Urothelium cell line (cell line): Measurements from ENCODE around the gene KSR1.
A peak's percentile ranks its signal among the peaks of the same experiment; 100 is the strongest.

Experiments used
- DNase-seq: peaks from one replicate; pipeline ENCODE4 v3.0.0; 2011; ENCODE audit warnings: low spot score, mixed read lengths
- FAIRE-seq: peaks from 2 replicates; lab custom pipeline; 2011; peaks lifted over from hg19 to GRCh38; lab: Jason Lieb, UNC

The KSR1 gene

GRCh38 chr17:27581016-27581415, 124.8 kb downstream of the KSR1 start:
- DNase-seq, result no peak
- no peak for FAIRE-seq

GRCh38 chr17:27582696-27583095, 126.4 kb downstream of the KSR1 start:
- DNase-seq (no peak), FAIRE-seq (no peak)

- FAIRE-seq (no peak), DNase-seq (no peak)
These were observed 129.0 kb downstream of the KSR1 start for GRCh38 chr17:27585153-27585681.

GRCh38 chr17:27585792-27586191, 129.5 kb downstream of the KSR1 start:
- FAIRE-seq, result no peak
- peak; percentile 31 for DNase-seq

- peak; percentile 78 for DNase-seq
These were observed 130.0 kb downstream of the KSR1 start for GRCh38 chr17:27586203-27586721.

GRCh38 chr17:27588354-27588753, 132.1 kb downstream of the KSR1 start:
- DNase-seq (no peak), FAIRE-seq (no peak)

More at GRCh38 chr17:27586203-27586721, 130.0 kb downstream of the KSR1 start:
- no peak for FAIRE-seq

GRCh38 chr17:27590864-27591263, 134.6 kb downstream of the KSR1 start:
- DNase-seq, result no peak
- no peak for FAIRE-seq

- DNase-seq (no peak), FAIRE-seq (no peak)
These were observed 135.7 kb downstream of the KSR1 start for GRCh38 chr17:27591986-27592385.

GRCh38 chr17:27593232-27593856, 137.1 kb downstream of the KSR1 start:
- FAIRE-seq (no peak), DNase-seq (no peak)

- FAIRE-seq, result no peak
- DNase-seq, result no peak
These were observed 137.6 kb downstream of the KSR1 start for GRCh38 chr17:27593857-27594255.

GRCh38 chr17:27595208-27595607, 139.0 kb downstream of the KSR1 start:
- no peak for DNase-seq

GRCh38 chr17:27596096-27596495, 139.8 kb downstream of the KSR1 start:
- FAIRE-seq (no peak), DNase-seq (no peak)

More at GRCh38 chr17:27595208-27595607, 139.0 kb downstream of the KSR1 start:
- no peak for FAIRE-seq

GRCh38 chr17:27596566-27597187, 140.4 kb downstream of the KSR1 start:
- DNase-seq (no peak), FAIRE-seq (no peak)

GRCh38 chr17:27597188-27597580, 140.9 kb downstream of the KSR1 start:
- no peak for FAIRE-seq
- no peak for DNase-seq

- FAIRE-seq (no peak), DNase-seq (no peak)
These were observed 141.6 kb downstream of the KSR1 start for GRCh38 chr17:27597783-27598320.

- FAIRE-seq, result no peak
These were observed 142.2 kb downstream of the KSR1 start for GRCh38 chr17:27598337-27599050.

GRCh38 chr17:27600471-27600870, 144.2 kb downstream of the KSR1 start:
- FAIRE-seq, result peak; percentile 70

More at GRCh38 chr17:27598337-27599050, 142.2 kb downstream of the KSR1 start:
- no peak for DNase-seq

GRCh38 chr17:27601069-27601974, 145.1 kb downstream of the KSR1 start:
- FAIRE-seq (peak; percentile 32), DNase-seq (peak; percentile 72)

More at GRCh38 chr17:27600471-27600870, 144.2 kb downstream of the KSR1 start:
- no peak for DNase-seq

GRCh38 chr17:27601975-27602302, 145.7 kb downstream of the KSR1 start:
- no peak for DNase-seq
- no peak for FAIRE-seq

- FAIRE-seq, result no peak
- DNase-seq, result peak; percentile 85
These were observed 146.6 kb downstream of the KSR1 start for GRCh38 chr17:27602721-27603420.
